Lung (tissue), 16 donors: Measurements from ENCODE around the gene ZSCAN32. TPM values are rescaled to one million over a fixed set of nuclear protein-coding genes. Genes with fewer than 3 reads are reported as not detected.

Source experiments
- ATAC-seq: fragments of 200-7000 bp; cut with Tn5 transposase; one replicate; pipeline ENCODE4 v1.9.1; 2020; ENCODE audit warnings: moderate number of reproducible peaks; ENCODE audit not compliant: insufficient read depth, low FRiP score
- DNase-seq, 3 donors: peaks; one replicate each; pipeline ENCODE4 v3.0.0-alpha.2; 2013 to 2017
- H3K27ac ChIP-seq, 2 donors: one replicate each; pipeline ENCODE4 v1.5.1; 2013; ENCODE audit warnings: mild to moderate bottlenecking in 2 of 2, moderate library complexity in 2 of 2, control low read depth in 1 of 2, inconsistent platforms in 1 of 2, low read depth in 1 of 2, low read length in 1 of 2
- H3K27me3 ChIP-seq, 3 donors: one replicate each; pipeline ENCODE4 v1.5.1; 2013; ENCODE audit warnings: low read length in 2 of 3; ENCODE audit not compliant: control insufficient read depth in 3 of 3, insufficient read depth in 3 of 3
- H3K36me3 ChIP-seq, 4 donors: one replicate each; pipeline ENCODE4 v1.5.1; 2013; ENCODE audit warnings: low read length in 4 of 4, mild to moderate bottlenecking in 1 of 4, moderate library complexity in 1 of 4; ENCODE audit not compliant: control insufficient read depth in 4 of 4, insufficient read depth in 4 of 4
- H3K4me1 ChIP-seq, 5 donors: one replicate each; pipeline ENCODE4 v1.5.1; 2013; ENCODE audit warnings: low read length in 5 of 5, mild to moderate bottlenecking in 2 of 5, moderate library complexity in 1 of 5; ENCODE audit not compliant: control insufficient read depth in 5 of 5, insufficient read depth in 5 of 5
- H3K4me3 ChIP-seq: one replicate; pipeline ENCODE4 v1.5.1; 2013; ENCODE audit warnings: mild to moderate bottlenecking, control low read depth, moderate library complexity
- H3K9ac ChIP-seq, 2 donors: one replicate each; pipeline ENCODE4 v1.5.1; 2013; ENCODE audit warnings: low read length in 2 of 2, control low read depth in 1 of 2; ENCODE audit not compliant: insufficient read depth in 1 of 2
- H3K9me3 ChIP-seq, 4 donors: one replicate each; pipeline ENCODE4 v1.5.1; 2013; ENCODE audit warnings: low read length in 3 of 4, mild to moderate bottlenecking in 1 of 4, moderate library complexity in 1 of 4; ENCODE audit not compliant: control insufficient read depth in 4 of 4, insufficient read depth in 3 of 4
- WGBS, 2 donors: extraction: QIAGEN DNeasy Blood & Tissue Kit; methylation state at CpG; one replicate each; pipeline ENCODE4 v1.1.7; 2013; 5-methylcytosine and 5-hydroxymethylcytosine counted together
- long read RNA-seq, 5 donors: transcript quantifications; one replicate each; lab custom pipeline, GENCODE V29; 2026
- polyA plus RNA-seq, 2 donors: library from polyadenylated mRNA; stranded (reverse); fragments of 200-250 nt; gene quantifications; one replicate each; pipeline ENCODE4 v1.2.1, GENCODE V29; 2013
- total RNA-seq, 2 donors: library from RNA; depleted of rRNA in 1 of 2; stranded (reverse); fragments of >200 nt in 1 of 2; gene quantifications; one replicate each; pipeline ENCODE4 v1.2.1, GENCODE V29; 2014 to 2021
- TF ChIP-seq, protein P1 (sequence below): IDR thresholded peaks from 2 replicates; pipeline ENCODE4 v1.5.1; 2012; ENCODE audit warnings: mild to moderate bottlenecking; ENCODE audit errors: control extremely low read depth, extremely low read depth
- donor health status: control.
- donor health status: control.
- donor health status: Bipolar disorder and iron deficiency.
- donor health status: healthy.
- donor health status: DM: yes; HTN: yes; CAD: no.

ZSCAN32 gene
- total RNA-seq (10 to 100 TPM; 10.4 to 11.9 TPM), polyA plus RNA-seq (10 to 100 TPM in 1 of 2 donors, 1 to 10 TPM in 1; 7.2 to 12.0 TPM)
- long read RNA-seq, donor 1, transcript ZSCAN32-206 (1 exons, 1,977 nt), result major isoform, 5 of 8 reads
- long read RNA-seq, donor 1, partial matches to known transcripts, result 0 of 8 reads
- long read RNA-seq, donor 1, other reads (novel, unspliced or antisense), result 0 of 8 reads
- long read RNA-seq, donor 2, transcript ZSCAN32-206 (1 exons, 1,977 nt), result major isoform, 5 of 6 reads
- long read RNA-seq, donor 2, partial matches to known transcripts, result 0 of 6 reads
- long read RNA-seq, donor 2, other reads (novel, unspliced or antisense), result 0 of 6 reads
- long read RNA-seq, donor 3, partial matches to known transcripts, result 0 of 5 reads
- long read RNA-seq, donor 3, other reads (novel, unspliced or antisense), result 0 of 5 reads
- long read RNA-seq, donor 4, partial matches to known transcripts, result 0 of 5 reads
- long read RNA-seq, donor 4, other reads (novel, unspliced or antisense), result 0 of 5 reads
- long read RNA-seq, donor 5, transcript ZSCAN32-206 (1 exons, 1,977 nt), result major isoform, 5 of 7 reads
- long read RNA-seq, donor 5, partial matches to known transcripts, result 0 of 7 reads
- long read RNA-seq, donor 5, other reads (novel, unspliced or antisense), result 0 of 7 reads

DNA sequence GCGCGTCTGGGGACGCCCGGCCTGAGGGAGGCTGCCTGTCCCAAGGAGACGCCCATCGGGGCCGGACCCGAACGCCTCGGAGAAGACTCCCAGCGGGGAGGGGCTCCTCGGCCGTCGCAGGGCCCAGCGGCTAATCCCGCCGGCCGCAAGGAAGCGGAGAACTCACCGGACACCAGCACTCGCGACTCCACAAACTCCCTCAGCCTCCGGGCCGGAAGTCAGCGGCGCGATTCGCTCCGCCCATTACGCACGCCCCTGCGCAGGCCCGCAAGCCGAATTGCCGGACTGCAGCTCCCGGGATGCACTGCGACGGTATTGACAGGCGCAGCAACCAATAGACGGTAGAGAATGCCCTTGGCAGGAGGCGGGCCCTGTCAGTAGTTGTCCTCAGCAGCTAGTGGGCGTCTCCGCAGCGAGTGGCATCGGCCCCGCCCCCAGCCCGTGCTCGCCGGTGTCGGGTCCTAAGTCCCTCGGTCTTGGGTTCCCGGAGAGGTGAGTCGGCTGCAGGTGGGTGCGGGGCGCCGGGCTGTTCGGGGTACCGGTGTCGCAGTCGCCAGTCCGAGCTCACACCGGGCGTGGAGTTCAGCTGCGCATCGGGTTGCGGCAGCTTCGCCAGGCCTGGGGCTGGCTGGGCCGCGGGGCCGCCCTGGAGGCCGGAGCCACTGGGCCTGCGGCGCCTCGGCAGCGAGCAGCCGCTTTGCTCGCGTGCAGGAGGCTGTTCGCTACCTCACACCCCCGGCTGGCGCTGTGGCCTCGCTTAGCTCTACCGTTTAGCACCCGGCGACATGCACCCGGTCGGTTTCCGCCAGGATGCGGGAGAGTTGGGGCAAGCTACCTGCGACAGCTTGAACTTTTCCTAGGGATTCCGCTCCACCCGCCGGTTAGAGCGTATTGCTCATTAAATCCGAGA is at the start of gene ZSCAN32, which contains the start of gene ZNF174:
Gene ZSCAN32, minus strand, starts transcription at position 226 of the 910 bp plus-strand sequence. CDS start 3,447 bp downstream, outside the sequence.
Gene ZNF174, plus strand, starts transcription at position 437 of the 910 bp plus-strand sequence. CDS start 790 bp downstream, outside the sequence.
- peak within 1 kb of the TSS; percentile 68 to 88 for H3K9ac ChIP-seq
- no peaks in the 10 kb centered on the region for H3K27me3 ChIP-seq
- H3K36me3 ChIP-seq, result peaks cover 20 to 53% (median 38%) of the 10 kb centered on the region in 4 donors
- DNase-seq, result peak; percentile 99 to 100 (median 100)
- peak within 1 kb of the TSS; percentile 84 to 95 for H3K27ac ChIP-seq
- H3K4me1 ChIP-seq, result peaks cover 0 to 13% (median 6%) of the 10 kb centered on the region in 5 donors
- peaks cover 6 to 37% (median 22%) of the 10 kb centered on the region in 4 donors for H3K9me3 ChIP-seq
- H3K4me3 ChIP-seq, result peak within 1 kb of the TSS; percentile 96
- peak; percentile 99 for ATAC-seq
- TF ChIP-seq, protein P1, sequence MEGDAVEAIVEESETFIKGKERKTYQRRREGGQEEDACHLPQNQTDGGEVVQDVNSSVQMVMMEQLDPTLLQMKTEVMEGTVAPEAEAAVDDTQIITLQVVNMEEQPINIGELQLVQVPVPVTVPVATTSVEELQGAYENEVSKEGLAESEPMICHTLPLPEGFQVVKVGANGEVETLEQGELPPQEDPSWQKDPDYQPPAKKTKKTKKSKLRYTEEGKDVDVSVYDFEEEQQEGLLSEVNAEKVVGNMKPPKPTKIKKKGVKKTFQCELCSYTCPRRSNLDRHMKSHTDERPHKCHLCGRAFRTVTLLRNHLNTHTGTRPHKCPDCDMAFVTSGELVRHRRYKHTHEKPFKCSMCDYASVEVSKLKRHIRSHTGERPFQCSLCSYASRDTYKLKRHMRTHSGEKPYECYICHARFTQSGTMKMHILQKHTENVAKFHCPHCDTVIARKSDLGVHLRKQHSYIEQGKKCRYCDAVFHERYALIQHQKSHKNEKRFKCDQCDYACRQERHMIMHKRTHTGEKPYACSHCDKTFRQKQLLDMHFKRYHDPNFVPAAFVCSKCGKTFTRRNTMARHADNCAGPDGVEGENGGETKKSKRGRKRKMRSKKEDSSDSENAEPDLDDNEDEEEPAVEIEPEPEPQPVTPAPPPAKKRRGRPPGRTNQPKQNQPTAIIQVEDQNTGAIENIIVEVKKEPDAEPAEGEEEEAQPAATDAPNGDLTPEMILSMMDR, result no peak
- 0 to 1% methylated on average over 82 to 95 of the region's 95 CpGs for WGBS, 2 donors

GRCh38 chr16:3444032-3444388 is 43.2 kb upstream of the ZSCAN32 start:
- Histone ChIP-seq H3K4me3 (peak overlapping the region; percentile 50), H3K36me3 (peaks cover 0 to 10% (median 6%) of the 10 kb centered on the region in 4 donors), H3K4me1 (no peaks in the 10 kb centered on the region), H3K9me3 (peaks cover 0 to 8% (median 1%) of the 10 kb centered on the region in 4 donors), H3K27ac (peak overlapping the region; percentile 67 to 85), H3K9ac (peak overlapping the region; percentile 8 to 61), H3K27me3 (no peaks in the 10 kb centered on the region)
- TF ChIP-seq, protein P1, result no peak
- peak; percentile 25 for ATAC-seq
- DNase-seq, result peak; percentile 25 to 57 (median 57)
- 47 to 48% methylated on average over 10 of the region's 10 CpGs for WGBS, 2 donors

DNA sequence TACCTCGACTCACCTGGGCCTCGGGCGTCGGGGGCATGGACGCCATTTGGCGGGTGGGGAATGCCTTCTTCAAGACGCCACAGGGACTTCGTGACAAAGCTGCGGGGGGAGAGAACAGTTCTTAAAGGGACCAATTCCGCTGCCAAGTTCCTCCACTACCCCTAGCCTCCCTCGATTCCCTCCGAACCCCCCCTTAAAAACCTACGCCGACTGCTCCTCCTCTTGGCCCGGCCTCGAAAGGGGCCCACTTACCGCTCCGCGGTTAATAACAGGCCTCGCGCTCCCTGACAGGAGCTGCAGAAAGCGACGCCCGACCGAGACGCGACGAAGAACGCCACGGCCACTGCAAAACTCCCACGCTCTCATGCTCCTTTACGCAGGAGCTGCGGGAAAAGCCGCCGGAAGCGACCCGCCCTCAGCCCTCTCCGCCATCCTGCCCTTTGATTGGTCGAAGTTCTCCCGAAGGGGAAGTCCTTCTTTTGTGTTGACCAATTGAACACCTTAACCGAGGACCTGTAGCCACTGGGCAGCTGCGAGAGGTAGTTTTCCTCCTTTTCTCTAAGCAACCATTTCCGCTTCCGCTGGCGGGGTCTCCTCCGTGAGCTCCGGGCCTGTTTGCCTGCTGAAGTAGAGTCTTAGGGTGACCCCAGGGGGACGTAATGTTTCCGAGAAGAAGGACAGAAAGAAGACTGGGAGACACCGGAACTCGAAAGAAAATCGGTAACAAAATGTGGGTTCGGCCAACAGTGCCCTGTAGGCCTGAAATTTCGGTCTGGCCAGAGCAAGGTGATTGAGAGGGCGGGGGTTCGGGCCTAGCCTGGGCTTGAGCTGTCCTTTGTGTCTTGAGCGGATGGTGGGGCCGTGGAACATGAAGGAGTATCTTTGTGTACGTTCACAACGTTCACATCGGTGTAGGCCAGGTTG is 42.6 kb upstream of the ZSCAN32 start, which contains the start of the genes NAA60 and ZNF597:
Gene NAA60, plus strand, starts transcription at position 573 of the 924 bp plus-strand sequence. CDS start 32,548 bp downstream, outside the sequence.
Gene ZNF597, minus strand, starts transcription at position 397 of the 924 bp plus-strand sequence. Its CDS starts 351 bp downstream, at position 46.
- peak; percentile 89 to 95 (median 94) for DNase-seq
- TF ChIP-seq, protein P1, result no peak
- H3K9me3 ChIP-seq, result peaks cover 0 to 11% (median 1%) of the 10 kb centered on the region in 4 donors
- H3K27me3 ChIP-seq, result no peaks in the 10 kb centered on the region
- ATAC-seq, result peak; percentile 96
- H3K9ac ChIP-seq, result peak within 1 kb of the TSS; percentile 8 to 68
- H3K27ac ChIP-seq, result peak within 1 kb of the TSS; percentile 77 to 85
- H3K4me1 ChIP-seq, result no peaks in the 10 kb centered on the region
- H3K36me3 ChIP-seq, result peaks cover 0 to 13% (median 8%) of the 10 kb centered on the region in 4 donors
- WGBS, 2 donors, result 40 to 42% methylated on average over 61 of the region's 61 CpGs
- peak within 1 kb of the TSS; percentile 51 for H3K4me3 ChIP-seq
